Measurements from ENCODE around the gene TMTC1.

DNA sequence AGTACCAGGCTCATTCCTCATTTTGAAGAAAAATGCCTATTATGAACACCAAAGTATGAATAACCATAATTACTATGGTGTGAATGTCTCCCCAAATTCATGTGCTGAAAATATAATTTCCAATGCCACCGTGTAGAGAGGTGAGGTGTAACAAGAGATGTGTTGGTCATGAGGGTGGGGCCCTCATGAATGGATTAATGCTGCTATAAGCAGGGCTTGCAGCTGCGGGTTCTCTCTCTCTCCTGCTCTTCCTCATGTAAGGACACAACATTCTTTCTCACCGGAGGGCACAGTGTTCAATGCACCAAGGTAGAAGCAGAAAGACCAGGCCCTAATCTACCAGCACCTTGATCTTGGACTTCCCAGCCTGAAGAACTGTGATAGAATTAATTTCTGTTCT lies 70.0 kb downstream of the TMTC1 start:
- no peak for TF ChIP-seq POLR2A (IDR thresholded peaks at IDR 0.05)
- TF ChIP-seq, protein P1, sequence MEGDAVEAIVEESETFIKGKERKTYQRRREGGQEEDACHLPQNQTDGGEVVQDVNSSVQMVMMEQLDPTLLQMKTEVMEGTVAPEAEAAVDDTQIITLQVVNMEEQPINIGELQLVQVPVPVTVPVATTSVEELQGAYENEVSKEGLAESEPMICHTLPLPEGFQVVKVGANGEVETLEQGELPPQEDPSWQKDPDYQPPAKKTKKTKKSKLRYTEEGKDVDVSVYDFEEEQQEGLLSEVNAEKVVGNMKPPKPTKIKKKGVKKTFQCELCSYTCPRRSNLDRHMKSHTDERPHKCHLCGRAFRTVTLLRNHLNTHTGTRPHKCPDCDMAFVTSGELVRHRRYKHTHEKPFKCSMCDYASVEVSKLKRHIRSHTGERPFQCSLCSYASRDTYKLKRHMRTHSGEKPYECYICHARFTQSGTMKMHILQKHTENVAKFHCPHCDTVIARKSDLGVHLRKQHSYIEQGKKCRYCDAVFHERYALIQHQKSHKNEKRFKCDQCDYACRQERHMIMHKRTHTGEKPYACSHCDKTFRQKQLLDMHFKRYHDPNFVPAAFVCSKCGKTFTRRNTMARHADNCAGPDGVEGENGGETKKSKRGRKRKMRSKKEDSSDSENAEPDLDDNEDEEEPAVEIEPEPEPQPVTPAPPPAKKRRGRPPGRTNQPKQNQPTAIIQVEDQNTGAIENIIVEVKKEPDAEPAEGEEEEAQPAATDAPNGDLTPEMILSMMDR (IDR thresholded peaks at IDR 0.05): no peak

Measured in uterus (tissue), 2 donors.